AG10803 (cell line): ENCODE results near the gene CFAP57.

Experiments used
- DNase-seq: peaks from one replicate; pipeline ENCODE4 v3.0.0; 2010; ENCODE audit warnings: low read depth
- H3K4me3 ChIP-seq: 2 replicates; pipeline ENCODE4 v1.5.1; 2011; ENCODE audit warnings: mild to moderate bottlenecking, low read length, control low read depth
- TF ChIP-seq, protein P1 (sequence below): conservative IDR thresholded peaks from 2 replicates; pipeline ENCODE4 v1.5.1; 2011; ENCODE audit warnings: mild to moderate bottlenecking, low read length, control low read depth, inconsistent platforms

CFAP57 gene

DNA sequence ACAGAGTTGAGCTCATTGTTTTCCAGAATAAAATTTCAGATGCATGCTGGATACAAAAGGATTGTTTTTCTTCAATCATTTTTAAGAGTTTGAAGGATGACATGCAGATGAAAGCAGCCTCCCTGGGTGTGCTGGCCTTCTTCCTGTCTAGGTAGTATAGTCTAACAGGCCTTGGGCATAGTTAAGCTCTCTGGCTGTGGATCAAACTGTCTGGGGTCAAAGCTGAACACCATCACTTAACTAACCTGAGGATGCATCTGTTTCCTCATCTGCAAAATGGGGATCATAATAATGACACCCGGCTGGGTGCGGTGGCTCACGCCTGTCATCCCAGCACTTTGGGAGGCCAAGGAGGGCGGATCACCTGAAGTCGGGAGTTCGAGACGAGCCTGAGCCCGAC is 122.6 kb downstream of the CFAP57 start:
- no peak overlapping the region for H3K4me3 ChIP-seq
- DNase-seq: no peak
- TF ChIP-seq, protein P1, sequence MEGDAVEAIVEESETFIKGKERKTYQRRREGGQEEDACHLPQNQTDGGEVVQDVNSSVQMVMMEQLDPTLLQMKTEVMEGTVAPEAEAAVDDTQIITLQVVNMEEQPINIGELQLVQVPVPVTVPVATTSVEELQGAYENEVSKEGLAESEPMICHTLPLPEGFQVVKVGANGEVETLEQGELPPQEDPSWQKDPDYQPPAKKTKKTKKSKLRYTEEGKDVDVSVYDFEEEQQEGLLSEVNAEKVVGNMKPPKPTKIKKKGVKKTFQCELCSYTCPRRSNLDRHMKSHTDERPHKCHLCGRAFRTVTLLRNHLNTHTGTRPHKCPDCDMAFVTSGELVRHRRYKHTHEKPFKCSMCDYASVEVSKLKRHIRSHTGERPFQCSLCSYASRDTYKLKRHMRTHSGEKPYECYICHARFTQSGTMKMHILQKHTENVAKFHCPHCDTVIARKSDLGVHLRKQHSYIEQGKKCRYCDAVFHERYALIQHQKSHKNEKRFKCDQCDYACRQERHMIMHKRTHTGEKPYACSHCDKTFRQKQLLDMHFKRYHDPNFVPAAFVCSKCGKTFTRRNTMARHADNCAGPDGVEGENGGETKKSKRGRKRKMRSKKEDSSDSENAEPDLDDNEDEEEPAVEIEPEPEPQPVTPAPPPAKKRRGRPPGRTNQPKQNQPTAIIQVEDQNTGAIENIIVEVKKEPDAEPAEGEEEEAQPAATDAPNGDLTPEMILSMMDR: no peak

DNA sequence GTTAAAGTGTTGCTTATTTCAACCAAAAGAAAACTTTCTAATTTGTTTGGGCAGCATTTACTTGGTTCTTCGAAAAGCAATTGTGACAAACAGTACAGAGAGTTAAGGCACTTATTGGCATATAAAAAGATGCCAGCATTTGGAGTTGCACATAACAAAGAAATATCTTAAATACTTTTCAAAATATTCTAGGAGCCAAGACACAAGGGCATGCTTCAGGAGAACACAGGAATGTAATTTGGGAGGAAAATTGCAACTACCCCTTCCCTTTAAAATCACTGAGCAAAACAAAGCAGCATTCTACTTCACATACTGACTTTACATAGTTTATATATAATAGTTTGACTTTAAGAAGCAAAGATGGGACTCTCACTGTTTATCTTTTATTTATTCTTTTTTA is 124.1 kb downstream of the CFAP57 start:
- TF ChIP-seq, protein P1: no peak
- no peak overlapping the region for H3K4me3 ChIP-seq
- DNase-seq: peak; percentile 42

DNA sequence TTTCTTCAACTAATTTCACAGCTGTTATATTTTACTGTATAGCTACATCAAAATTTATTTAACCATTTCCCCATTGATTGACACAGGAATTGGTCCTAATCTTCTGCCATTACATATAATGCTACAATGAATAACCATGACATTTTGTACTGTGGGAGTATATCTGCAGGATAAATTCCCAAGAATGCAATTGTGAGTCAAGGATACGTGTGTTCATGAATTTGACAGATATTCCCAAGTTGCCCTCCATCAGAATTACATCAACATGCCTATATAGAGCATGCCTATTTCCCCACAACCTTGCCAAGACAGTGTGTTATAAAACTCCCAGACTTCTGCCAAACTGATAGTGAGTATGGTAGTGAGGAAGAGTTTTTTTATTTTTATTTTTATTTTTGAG is 125.9 kb downstream of the CFAP57 start:
- H3K4me3 ChIP-seq: no peak overlapping the region
- TF ChIP-seq, protein P1: no peak
- no peak for DNase-seq

DNA sequence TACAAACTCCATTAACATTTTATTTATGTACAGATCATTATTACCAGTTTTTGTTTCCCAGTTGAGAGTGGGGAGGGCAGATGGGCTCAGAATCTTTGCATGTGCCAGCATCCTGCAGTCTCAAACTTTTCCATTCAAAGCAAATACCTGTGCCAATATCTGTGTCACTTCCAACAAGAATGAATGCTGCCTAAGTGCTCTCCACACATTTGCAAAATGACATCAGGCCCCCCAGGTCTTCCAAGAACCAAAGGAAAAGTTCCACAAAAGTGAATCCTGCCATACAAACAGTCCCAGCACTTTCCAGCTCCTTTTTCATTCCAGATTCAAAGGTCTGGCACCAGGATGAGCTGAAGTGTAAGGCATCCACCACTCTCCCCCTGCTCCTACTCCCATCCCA is 127.0 kb downstream of the CFAP57 start:
- H3K4me3 ChIP-seq: no peak overlapping the region
- TF ChIP-seq, protein P1: no peak
- DNase-seq: no peak

DNA sequence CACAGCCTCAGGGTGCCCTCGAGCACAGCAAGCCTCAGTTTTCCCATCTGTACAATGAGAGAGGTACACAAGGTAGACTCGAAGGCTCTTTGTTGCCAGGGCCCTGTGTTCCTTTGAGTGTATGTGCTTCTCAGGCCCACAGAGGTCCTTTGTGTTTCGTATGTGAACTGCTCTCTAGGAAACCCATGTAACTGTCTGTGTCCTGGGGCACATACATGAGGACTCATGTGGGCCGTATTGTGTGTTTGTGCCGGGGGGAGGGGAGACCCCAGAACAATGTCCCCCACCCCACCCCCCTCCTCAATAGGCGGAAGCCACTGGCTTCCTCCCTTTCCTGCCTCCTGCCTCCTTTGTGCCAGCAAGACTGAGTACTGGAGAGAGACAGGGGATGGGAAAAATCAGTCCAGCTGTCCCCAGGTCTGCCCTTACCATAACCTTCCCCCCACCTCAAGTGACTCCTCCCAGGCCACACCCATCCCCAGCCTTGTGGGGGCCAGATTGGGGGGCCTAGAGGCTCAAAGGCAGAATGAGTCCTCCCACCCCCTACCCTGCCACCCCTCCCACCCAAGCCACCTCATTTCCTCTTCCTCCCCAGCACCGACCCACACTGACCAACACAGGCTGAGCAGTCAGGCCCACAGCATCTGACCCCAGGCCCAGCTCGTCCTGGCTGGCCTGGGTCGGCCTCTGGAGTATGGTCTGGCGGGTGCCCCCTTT is 128.4 kb downstream of the CFAP57 start, which contains the start of gene TIE1:
TSS of gene TIE1 (plus strand) at position 605 of the 717 bp plus-strand sequence. CDS start at position 695, 90 bp downstream.
- H3K4me3 ChIP-seq: no peak within 1 kb of the TSS
- TF ChIP-seq, protein P1: no peak
- no peak for DNase-seq

DNA sequence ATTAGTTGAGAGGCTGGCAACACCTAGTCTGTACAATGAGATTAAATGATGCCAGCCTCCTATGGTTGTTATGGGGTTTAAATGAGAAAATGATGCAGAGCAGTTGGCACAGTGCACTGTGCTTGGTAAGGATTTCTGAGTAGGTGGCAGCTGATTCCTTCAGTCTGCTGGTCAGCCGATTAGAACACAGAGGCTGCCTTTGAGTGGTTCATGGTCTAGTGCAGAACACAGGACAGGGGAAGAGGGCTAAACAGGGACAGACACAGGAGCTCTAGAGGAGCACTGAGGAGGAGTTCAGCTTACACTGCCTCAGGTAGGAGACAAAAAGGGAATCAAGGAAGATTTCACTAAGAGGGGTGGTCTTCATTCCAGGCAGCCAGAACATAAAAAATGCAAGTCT is 130.1 kb downstream of the CFAP57 start:
- H3K4me3 ChIP-seq: no peak overlapping the region
- TF ChIP-seq, protein P1: no peak
- DNase-seq: no peak

DNA sequence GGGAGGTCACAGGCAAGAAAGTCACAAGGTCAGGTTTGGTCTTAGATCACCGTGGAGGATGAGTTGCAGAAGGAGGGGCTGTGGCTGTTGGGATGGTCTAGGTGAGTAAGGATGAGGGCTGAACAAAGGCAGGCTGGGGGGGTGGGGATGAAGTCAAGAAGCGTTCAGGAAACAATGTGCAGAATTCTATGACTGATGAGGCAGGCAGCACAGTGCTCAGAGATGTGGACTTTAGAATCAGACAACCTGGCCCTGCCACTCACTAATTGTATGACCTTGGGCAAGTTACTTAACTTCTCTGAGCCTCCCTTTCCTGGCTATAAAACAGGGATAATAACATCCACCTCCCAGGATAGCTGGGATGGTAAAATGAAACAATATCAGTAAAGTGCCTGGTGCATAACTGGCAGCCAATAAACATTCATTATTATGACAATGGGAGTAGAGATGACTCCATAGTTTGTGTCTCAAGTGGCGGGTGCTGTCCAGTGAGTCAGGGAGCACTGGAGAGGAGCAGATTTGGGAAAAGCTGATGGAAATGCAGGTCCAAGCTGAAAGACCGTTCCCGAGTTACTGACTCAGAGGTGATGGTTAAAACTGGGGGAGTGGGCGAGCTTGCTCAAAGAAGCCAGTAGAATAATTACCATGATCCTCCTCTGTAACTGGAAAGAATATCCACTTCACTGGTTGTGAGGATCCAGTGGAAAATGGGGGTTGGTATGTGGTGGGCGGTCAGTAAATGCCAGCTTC is 130.8 kb downstream of the CFAP57 start:
- no peak for DNase-seq
- TF ChIP-seq, protein P1: no peak
- no peak overlapping the region for H3K4me3 ChIP-seq
